IPS-NIHi7 (cell line): ENCODE results near the gene GABBR2.
"Not testable (repeated sequence)": the region's sequence is repeated elsewhere in the genome, so short reads cannot be mapped to it uniquely, and the experiment has no call there.

Experiments
- DNase-seq: peaks from one replicate; pipeline ENCODE4 v3.0.0; 2012; ENCODE audit warnings: mixed read lengths; ENCODE audit errors: extremely low spot score

GABBR2 gene

DNA sequence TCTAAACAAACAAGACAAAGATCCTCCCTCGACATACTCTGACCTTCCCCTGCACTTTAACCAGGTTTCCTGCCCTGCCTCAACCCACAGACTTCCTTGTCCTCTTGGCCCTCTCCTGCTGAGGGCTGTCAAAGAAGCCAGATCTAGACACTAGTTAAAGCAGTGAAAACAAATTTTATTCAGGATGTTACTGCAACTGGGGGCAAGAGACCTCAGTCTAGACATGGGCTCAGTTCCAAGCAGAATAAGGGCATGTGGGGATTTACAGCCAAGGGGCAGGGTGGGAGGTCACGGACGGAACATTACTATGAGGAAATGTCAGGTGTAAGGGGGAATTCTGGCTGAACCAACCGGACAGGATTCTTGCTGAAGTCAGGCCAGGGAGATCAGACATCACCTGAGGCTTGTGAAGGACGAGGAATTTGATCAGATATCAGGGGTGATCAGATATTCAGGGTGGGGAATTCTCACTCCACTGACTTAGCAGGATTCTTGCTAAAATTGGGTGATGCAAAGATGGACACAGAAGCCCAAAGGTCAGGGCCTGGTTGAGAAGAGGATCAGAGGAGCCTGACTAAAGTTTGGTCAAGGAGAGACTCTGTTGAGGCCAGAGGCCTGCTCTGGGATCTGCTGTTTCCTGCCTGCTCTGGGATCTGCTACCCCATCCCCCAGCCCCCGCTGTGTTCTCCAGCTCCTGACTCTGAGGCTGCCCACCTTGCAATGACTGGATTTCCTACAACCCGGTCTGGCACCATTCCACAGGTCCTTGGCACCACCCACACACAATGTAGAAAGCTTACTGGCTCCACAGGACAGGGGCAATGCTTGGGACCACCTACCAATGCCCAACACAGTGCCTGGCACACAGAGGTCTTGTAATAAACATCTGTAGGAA, 21.5 kb downstream of the GABBR2 start:
- no peak for DNase-seq

GRCh38 chr9:98684816-98685215, 23.9 kb downstream of the GABBR2 start:
- not testable (repeated sequence) for DNase-seq

GRCh38 chr9:98678244-98678842, 30.4 kb downstream of the GABBR2 start:
- peak; percentile 68 for DNase-seq

DNA sequence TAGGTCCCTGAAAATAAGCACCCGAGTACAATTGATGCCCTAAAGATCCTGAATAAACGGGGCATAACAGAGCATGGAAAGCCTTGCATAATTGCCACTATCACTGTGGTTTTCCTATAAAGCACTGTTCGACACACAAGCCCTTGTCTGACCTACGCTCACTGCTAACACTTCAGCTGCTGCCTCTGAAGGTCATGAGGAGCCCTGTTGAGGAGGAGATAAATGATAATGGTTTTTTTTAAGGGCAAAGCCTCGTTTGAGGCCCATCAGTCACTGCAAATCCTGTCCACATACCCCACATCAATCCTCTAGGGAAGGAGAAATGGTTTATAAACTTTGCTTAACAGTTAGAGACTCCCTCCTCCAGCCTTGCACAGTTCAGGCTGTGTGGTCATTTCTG, 35.1 kb downstream of the GABBR2 start:
- DNase-seq = no peak

- no peak for DNase-seq
Observed at GRCh38 chr9:98667005-98667640, 41.6 kb downstream of the GABBR2 start.

DNA sequence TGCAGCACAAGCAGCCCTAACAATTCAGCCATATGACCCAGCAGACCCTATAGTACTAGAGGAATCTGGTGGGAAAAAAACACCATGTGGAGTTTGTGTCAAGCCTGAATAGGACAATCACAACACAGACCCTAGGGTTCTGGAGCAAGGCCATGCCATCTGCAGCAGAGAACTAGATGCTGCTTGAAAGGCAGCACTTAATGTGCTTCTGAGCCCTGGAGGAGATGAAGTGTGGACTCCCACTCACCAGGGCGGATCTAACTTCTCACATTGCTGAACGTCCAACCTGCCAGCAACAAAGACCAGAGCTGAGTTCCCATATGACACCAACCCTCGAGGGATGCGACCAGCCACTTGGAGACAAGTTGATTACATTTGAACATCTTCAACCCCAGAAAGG, 43.2 kb downstream of the GABBR2 start:
- DNase-seq = no peak

- DNase-seq = no peak
Observed at GRCh38 chr9:98660541-98660940, 48.2 kb downstream of the GABBR2 start.

GRCh38 chr9:98658951-98659351, 49.8 kb downstream of the GABBR2 start:
- DNase-seq = no peak

DNA sequence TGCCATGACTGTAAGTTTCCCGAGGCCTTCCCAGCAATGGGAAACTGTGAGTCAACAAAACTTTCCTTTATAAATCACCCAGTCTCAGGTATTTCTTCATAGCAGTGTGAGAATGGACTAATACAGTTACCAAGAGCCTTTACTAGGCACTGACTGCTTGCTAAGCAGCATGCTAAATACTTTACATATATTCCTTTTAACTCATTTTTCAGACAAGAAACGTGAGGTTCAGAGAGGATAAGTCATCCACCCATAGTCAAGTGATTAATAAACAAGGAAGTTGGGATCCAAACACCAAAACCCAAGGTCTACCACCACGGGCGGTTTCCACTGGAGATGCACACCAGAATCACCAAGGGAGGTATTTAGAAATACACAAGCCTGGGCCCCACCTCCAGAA, 50.8 kb downstream of the GABBR2 start:
- DNase-seq = no peak

- no peak for DNase-seq
Observed at GRCh38 chr9:98656511-98656910, 52.2 kb downstream of the GABBR2 start.

DNA sequence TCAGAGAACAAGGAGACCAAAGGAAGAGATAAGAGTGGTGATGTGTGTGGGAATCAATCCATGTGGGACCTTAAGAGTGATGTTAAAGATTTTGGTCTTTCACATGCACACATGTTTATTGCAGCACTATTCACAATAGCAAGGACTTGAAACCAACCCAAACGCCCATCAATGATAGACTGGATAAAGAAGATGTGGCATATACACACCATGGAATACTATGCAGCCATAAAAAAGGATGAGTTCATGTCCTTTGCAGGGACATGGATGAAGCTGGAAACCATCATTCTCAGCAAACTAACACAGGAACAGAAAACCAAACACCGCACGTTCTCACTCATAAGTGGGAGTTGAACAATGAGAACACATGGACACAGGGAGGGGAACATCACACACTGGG, 53.3 kb downstream of the GABBR2 start:
- DNase-seq = not testable (repeated sequence)

GRCh38 chr9:98654247-98654646, 54.5 kb downstream of the GABBR2 start:
- DNase-seq = no peak

- no peak for DNase-seq
Observed at GRCh38 chr9:98652741-98653140, 56.0 kb downstream of the GABBR2 start.

- DNase-seq = no peak
Observed at GRCh38 chr9:98652302-98652701, 56.4 kb downstream of the GABBR2 start.

DNA sequence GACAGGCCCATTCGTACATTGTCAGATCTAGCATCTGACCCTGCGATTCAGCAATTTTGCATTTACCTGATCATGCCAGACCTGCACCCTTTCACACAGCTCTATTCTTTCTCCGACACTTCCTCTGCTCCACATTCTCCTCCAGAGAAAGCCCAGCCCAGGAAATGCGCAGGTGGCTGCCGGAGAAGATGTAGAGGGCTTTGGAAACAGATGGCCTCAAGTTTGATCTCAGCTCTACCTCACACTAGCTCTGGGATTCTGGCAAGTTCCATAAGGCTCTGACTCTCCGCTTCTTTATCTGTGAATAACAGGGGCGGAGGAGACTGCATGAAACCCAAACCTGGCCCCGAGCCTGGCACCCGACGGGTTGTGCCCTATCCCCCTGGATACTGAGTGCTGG, 61.5 kb downstream of the GABBR2 start:
- no peak for DNase-seq

DNA sequence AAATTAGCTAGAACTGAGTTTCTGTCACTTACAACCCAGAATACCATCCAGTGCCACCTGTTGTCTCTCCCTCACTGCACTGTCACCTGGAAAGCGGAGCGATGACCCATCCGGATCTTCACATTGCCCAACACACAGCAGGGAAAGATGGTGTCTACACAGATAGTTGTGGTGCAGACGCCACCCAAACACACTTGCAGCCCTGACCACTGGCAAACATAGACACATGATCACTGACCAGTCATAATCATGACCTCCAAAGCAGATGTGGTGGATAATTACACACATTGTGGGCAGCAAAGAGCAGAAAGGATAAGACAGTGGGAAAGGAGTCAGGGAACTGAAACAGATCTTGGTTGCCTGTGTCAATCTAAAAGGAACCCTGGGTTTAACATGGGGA, 64.7 kb downstream of the GABBR2 start:
- DNase-seq = no peak

GRCh38 chr9:98642661-98643312, 65.9 kb downstream of the GABBR2 start:
- peak; percentile 58 for DNase-seq

DNA sequence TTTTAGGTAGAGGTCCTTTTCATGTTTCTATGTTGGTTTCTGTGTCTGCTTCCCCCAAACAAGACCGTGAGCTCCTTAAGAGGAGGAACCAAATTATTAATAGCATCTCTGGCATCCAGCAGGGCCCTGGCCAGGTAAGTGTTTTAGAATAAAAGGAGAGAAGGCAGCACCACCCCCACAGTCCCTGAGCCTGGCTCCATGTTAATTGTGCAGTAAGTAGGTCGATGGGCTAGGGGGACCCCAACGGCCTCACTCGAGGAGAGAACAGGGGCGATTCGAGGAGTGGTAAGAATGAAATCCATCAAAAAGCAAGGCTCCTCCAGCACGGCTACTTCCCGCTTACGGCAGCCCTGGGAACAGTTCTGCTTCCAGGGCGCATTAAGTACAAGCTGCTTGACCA, 67.0 kb downstream of the GABBR2 start:
- no peak for DNase-seq

DNA sequence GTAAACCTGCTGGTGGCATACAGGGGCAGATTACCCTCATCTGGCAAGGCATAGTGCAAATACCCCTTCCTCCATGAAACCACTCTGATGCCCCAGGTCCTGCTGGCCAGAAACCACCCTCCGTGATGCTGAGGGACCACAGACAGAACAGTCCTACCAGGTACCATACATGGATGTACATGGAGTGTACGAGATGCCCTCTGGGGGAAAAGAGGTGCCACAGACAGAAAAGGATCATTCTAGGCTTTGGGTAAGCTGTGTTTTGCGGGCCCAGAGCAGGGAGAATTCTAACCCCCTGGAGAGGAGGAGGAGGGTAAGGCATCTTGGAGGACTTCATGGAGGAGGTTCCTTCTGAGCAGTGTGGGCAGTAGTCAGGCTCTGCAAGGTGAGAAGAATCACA, 68.3 kb downstream of the GABBR2 start:
- DNase-seq = no peak

DNA sequence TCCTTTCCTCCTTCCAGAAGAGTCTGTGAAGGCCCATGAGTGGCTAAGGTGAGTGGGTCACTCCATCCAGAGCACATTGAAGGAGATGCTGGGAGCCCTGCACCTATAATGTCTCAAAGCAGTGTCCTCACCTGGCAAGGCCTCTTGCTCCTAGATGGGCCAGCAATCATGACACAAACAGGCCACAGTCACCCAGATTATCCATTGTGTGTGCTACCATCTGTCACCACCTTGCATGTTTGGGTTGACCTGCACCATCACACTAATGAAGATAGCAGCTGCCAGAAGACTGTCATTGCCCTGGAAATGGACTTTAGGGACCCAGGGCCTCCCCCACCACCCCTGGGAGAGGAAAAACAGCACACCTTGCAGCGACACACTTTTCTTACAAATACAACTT, 69.6 kb downstream of the GABBR2 start:
- DNase-seq = no peak

- no peak for DNase-seq
Observed at GRCh38 chr9:98637381-98637780, 71.4 kb downstream of the GABBR2 start.

- DNase-seq = no peak
Observed at GRCh38 chr9:98635374-98635773, 73.4 kb downstream of the GABBR2 start.
